GM19395 (cell line): ENCODE measurements around the gene CCDC183.
A peak's percentile ranks its signal among the peaks of the same experiment; 100 is the strongest.
"Not testable (repeated sequence)": the region's sequence is repeated elsewhere in the genome, so short reads cannot be mapped to it uniquely, and the experiment has no call there.

ENCODE experiments used
- ATAC-seq: cut with Tn5 transposase; IDR thresholded peaks from one replicate; pipeline ENCODE4 v1.9.1; 2021; ENCODE audit warnings: mild to moderate bottlenecking, moderate library complexity; ENCODE audit not compliant: unreplicated experiment

The CCDC183 gene

DNA sequence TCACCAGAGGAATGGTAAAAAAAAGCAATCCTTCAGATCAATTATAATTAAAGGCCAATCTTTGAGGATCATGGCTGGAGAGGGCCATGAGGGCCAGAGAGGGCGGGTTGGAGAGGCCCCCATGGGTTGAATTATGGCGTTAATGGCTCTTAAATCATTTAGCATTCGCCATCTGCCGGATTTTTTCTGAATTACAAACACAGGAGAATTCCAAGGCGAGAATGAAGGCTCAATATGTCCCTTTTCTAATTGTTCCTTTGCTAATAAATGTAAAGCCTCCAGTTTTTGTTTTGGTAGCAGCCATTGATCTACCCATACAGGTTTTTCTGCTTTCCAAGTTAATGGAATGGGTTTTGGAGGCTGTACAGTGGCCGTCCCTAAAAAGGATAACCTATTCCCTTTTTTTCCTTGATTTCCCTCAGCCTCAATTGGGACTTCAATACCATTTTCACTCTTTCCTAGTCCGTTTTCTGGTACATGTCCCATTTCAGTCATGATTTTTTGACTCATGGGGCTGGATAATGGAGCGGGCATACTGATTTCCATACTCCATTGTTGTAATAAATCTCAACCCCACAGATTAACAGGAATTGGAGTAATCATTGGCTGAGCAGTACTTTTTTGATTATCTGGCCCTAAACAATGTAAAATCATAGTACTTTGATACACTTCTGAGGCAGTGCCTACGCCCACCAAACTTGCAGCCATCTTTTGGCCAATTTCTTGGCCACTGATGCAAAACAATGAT is 11.7 kb upstream of the CCDC183 start:
- ATAC-seq = no peak

DNA sequence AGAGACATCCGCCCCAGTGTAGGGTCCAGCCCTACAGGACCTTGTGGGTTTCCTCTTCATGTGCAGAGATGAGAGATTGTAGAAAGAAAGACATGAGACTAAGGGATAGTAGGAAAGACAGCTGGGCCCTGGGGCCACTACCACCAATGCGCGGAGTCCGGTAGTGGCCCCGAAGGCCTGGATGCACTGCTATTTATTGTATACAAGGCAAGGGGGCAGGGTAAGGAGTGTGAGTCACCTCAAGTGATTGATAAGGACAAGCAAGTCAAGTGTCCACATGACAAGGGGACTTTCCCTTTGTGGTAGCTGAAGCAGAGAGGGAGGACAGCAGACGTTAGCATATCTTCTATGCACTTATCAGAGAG is 11.2 kb upstream of the CCDC183 start:
- no peak for ATAC-seq

DNA sequence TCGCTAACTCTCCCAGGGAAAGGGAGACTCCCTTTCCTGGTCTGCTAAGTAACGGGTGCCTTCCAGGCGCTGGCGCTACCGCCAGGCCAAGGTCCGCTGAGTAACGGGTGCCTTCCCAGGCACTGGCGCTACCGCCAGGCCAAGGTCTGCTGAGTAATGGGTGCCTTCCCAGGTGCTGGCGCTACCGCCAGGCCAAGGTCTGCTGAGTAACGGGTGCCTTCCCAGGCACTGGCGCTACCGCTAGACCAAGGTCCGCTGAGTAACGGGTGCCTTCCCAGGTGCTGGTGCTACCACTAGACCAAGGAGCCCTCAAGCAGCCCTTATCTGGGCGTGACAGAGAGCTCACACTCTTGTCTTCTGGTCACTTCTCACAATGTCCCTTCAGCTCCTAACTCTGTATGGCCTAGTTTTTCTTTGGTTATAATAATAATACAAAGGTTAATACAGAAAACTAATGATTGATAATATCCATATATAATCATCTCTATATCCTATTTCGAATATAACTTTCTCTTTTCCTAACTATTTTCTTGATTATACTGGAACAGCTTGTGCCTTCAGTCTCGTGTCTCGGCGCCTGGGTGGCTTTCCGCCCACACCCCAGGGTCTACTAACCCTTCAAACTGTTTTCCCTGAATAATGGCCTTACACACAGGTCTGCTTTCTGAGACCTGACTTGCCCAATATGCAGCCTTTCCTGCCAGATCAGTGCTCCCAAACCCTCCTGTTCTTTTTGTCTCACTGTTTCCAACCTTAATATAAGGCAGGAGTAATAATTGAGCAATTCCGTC is 10.4 kb upstream of the CCDC183 start:
- not testable (repeated sequence) for ATAC-seq

DNA sequence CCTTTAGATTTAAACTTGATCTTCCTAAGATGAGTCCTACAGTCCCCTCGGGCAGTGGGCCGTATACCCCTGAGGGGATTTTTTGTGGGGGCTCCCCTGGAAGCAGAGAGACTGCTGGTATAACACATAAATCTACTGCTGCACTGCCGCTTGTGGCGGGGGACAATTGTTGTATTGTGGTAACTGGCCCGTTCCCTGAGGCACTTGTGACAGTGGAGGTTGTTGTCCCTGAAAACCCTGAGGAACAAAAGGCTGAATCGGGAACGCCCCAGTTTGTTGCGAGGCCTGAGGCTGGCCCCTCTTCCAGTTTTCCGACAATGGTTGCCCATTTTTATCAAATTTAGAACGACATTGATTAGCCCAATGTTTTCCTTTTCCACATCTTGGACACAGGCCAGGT is 9.7 kb upstream of the CCDC183 start:
- no peak for ATAC-seq

DNA sequence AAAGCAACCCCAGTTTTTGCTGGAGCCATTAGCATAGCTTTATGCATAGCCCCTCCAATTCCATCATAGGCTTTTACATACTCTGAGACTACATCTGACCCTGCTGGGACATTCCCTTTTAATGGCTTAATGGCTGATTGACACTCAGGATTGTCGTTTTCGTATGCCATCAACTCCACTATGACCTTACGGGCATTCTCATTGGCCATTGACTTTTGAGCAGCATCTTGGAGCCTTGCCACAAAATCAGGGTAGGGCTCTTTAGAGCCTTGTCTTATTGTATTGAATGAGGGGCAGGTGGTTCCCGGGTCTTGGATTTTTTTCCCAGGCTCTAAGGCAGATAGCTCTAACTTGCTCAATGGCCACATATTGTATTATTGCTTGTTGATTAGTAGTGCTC is 9.2 kb upstream of the CCDC183 start:
- ATAC-seq = not testable (repeated sequence)

DNA sequence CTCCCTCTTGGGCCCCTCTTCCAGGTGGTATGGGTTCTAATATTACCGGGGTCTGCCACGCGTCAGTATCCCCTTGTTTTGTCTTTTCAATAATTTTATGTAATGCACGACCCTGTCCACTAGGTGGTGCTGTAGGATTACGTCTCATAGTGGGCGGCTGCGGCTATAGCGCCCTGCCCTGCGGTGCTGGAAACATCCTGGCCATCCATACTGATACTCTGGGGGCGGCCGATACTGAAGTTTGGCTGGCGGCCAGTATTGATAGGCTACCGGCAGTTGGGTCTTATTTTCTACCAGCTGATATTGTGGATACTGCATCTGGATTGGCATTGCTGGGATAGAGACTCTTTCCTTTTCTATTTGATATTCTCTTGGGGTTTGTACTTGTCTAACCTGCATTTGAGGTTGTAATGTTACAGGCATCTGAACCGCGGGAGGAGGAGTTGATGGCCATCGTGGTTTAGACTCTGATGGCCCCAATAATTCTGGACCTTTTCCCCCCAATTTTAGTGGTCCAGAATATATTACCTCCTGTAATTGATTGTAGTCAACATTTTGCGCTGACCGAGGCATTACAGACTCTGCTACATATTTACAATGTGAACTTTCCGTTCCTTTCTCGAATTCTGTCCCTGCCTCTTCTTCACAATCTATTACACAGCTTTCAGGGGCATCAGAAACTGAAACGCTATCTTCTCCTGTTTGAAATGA is 8.3 kb upstream of the CCDC183 start:
- ATAC-seq = no peak

DNA sequence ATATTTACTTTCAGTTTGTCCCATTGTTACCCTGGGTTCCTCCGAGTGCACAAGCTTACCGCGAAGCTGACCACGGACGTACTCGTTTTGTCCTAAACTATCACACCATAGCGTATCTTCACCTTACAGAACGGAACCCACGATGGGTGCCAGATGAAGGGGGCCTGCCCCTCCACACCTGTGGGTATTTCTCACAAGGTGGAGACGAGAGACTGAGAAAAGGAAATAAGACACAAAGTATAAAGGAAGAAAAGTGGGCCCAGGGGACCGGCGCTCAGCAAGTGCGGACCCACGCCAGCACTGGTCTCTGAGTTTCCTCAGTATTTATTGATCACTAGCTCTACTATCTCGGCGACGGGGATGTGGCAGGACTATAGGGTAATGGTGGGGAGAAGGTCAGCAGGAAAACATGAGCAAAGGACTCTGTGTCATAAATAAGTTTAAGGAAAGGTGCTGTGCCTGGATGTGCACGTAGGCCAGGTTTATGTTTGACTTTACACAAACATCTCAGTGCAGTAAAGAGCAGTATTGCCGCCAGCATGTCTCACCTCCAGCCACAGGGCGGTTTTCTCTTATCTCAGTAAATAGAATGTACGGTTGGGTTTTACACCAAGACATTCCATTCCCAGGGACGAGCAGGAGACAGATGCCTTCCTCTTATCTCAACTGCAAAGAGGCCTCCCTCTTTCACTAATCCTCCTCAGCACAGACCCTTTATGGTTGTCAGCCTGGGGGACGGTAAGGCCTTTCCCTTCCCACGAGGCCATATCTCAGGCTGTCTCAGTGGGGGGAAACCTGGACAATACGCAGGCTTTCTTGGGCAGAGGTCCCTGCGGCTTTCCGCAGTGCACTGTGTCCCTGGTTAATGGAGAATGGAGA is 7.3 kb upstream of the CCDC183 start:
- not testable (repeated sequence) for ATAC-seq

DNA sequence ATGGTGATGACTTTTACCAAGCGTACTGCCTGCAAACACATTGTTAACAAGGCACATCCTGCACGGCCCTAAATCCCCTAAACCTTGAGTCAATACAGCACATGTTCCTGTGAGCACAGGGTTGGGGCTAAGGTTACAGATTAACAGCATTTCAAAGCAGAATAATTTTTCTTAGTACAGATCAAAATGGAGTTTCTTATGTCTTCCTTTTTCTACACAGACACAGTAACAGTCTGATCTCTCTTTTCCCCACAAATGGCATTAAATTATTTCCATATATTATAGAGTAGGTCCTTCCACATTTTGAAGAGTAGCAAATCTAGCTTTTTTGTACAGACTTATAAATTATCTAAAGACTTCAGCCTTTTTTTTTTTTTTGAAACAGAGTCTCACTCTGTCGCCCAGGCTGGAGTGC is 6.6 kb upstream of the CCDC183 start:
- no peak for ATAC-seq

DNA sequence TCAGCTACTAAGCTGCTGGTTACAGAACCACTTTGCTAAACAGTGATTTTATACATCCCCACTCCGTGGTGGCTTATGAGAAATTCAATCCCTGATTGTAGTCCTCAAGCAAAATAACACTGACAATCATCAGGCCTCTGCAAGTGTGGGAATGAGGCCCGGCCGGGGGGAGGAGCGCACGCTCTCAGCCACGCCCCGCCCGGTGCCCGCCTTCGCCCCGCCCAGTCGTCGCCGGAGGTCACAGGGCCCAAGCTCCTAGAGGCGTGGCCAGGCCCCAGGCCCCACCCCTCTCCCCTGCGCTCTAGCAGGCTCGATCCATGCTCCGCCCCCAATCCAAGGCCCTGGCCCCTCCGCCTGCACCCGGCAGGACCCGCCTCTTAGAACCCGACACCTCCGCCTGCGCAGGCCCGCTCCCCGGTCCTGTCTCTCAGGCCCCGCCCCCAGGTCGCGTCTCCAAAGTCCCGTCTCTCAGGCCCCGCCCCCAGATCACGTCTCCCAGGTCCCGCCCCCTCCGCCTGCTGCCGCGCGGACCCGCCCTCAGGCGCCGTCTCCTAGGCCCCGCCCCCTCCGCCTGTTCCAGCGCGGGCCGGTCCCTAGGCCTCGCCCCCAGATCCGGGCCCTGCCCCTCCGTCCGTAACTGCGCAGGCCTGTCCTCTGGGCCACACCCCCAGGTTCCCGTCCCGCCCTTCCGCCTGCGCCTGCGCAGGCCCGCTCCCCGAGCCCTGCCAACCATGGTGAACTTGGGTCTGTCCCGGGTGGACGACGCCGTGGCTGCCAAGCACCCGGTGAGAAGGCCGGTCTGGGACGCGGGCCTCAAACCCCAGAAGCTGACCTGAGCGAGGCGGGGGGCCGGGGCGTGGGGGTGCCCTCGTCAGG is 5.3 kb upstream of the CCDC183 start, which contains the start of gene TMEM141:
Gene TMEM141, plus strand, starts transcription at position 705 of the 876 bp plus-strand sequence. Its CDS starts 27 bp downstream, at position 732.
- ATAC-seq = peak; percentile 75

DNA sequence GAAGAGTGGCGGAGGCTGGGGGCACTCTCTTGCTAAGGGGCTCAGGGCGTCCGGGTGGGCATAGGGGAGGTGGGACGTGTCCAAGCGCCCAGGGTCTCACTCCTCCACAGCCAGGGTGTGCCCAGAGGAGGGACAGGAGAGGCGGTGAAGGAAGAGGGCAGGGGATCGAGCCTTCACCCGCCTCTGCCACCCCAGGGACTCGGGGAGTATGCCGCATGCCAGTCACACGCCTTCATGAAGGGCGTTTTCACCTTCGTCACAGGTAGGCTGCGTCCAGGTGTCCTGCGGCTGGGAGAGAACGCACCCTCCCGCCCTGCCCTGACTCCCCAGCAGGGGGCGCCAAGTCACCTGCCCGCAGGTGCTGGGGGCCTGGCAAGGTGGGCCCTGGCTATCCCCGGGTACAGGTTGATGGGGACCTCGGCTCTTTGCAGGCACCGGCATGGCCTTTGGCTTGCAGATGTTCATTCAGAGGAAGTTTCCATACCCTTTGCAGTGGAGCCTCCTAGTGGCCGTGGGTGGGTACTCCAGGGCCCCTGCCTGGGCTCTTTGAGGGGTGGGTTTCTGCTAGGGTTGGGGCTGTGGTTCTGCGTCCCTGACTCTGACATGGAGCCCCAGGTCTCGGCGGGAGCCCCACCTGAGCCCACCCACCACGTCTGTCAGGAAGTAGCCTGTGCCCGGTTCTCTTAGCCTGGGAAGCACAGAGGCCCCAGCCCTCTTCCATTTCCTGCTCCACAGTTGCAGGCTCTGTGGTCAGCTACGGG is 4.4 kb upstream of the CCDC183 start:
- peak; percentile 31 for ATAC-seq

DNA sequence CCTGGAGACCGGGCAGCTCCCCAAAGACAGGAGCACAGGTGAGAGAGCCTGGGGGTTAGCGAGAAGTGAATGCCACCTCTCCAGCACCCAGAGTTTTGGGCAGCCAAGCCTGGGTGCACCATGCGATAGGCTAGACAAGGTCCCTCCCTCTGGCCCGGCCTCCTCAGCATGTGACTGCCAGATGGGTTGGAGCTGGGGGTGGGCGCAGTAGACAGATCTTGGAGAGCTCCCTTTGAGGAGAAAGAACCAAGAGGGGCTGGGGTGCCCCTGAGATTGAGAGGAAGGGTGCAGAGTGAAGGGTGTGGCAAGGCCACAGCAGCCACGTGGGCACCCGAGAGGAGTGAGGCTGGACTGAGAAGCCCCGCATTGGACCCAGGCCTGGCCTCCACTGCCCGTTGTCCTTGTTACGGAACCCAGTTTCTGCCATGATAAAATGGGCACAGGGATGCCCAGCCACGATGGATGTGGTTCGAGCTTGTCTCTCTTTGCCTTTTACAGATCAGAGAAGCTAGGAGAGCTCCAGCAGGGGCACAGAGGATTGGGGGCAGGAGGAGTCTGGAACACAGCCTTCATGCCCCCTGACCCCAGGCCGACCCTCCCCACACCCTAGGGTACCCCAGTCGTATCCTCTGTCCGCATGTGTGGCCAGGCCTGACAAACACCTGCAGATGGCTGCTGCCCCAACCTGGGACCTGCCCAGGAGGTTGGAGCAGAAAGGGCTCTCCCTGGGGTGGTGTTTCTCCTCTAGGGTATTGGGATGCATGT is 3.6 kb upstream of the CCDC183 start:
- no peak for ATAC-seq

DNA sequence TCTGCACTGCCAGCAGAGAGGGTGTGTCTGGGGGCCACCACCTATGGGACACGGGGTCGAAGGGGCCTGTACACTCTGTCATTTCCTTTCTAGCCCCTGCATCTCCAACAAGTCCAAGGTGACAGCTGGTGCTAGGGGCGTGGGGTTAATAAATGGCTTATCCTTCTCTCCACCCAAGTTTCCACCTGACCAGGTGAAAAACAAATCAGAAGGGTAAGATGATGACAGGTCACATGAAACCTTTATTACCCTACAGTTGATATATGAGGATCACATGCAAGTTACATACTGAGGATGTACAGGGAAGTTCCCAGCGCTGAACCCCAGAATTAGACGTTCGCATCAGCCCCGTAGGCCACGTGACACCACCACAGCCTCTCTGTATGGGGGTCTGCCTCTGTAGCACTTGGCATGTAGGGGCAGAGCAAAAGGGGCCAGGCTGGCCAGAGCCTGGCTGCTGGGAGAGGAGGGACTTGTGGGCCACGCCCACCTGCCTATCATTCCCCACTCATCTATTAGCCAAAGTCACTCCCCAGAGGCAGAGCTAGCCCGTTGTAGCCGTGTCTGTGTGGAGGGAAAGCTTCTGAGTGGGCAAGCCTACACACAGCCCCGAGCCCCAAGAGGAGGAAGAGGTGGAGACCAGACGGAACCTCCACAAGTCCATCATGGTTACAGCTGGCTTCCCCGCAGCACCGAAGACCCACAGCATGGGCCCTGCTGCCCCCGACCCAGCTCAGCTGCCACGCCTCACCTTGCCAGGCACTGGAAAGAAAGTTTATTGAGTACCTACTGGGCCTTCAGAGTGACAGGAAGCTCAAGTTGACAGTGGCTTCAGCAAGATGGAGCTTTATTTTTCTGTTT is 2.8 kb upstream of the CCDC183 start:
- no peak for ATAC-seq

DNA sequence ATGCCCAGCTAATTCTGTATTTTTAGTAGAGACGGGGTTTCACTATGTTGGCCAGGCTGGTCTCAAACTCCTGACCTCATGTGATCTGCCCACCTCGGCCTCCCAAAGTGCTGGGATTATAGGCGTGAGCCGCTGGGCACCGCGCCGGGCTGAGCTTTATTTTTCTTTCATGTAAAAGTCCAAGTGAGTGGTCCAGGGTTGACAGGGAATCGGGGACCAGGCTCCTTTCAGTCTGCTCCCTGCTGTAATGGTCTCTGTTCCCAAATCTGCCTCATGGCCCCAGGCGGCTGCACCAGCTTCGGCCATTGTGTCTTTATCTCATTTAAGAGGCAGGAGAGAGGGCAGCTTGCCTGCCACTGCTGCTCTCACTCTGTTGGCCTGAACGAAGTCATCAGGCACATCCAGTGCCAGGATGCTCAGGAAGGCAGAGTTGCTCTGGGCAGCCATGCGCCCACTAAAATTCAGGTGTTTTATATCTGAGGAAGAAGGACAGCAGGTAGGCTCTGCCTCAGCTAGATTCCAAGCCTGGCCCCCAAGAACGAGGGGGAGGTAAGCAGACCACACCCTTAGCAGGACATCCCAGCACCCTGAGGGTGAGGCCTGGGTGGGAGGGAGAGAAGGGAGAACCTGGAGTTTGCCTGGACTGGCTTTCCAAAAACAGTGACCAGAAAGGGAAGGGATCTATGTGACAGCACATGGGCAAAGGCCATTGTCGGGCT is 1.7 kb upstream of the CCDC183 start:
- no peak for ATAC-seq

DNA sequence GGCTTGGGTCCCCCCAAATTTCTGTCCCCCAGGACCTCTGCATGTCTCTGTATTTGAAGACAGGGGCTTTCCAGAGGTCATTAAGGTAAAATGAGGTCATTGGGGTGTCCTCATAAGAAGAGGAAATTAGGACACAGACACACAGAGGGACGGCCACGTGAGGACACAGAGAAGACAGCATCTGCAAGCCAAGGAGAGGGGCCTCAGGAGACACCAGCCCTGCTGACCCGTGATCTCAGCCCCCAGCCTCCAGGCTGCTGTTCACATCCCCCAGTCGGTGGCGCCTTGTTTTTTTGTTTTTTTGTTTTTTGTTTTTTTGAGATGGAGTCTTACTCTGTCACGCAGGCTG is 1.2 kb upstream of the CCDC183 start:
- no peak for ATAC-seq

DNA sequence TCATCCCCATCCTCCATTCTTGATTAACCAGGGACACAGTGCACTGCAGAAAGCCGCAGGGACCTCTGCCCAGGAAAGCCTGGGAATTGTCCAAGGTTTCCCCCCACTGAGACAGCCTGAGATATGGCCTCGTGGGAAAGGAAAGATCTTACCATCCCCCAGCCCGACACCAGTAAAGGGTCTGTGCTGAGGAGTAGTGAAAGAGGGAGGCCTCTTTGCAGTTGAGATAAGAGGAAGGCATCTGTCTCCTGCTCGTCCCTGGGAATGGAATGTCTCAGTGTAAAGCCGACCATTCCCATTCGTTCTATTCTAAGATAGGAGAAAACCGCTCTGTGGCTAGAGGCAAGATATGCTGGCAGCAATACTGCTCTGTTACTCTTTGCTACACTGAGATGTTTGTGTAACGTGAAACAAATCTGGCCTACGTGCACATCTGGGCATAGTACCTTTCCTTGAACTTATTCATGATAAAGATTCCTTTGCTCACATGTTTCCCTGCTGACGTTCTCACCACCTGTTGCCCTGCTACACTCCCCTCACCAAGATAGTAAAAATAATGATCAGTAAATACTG is 723 bp downstream of the CCDC183 start:
- ATAC-seq = not testable (repeated sequence)

DNA sequence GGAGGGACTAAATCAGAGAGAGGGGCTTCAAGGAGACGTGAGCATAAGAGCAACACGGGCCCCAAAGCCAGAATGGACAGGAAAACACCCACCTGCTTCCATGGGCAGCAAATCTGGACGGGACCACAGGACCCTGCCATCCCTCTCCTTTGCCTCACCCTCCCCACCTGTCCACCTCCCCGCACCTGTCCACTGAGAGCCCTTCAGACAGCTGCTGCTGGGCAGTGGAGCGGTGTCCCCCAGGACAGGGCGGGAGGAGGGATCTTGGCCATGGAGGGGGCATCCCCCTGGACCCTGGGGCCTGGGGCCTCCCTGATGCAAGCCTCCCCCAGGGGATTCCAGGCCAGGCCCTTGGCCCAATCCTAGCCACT is 2.6 kb downstream of the CCDC183 start:
- ATAC-seq = no peak
